ENCODE data around the gene FBXL17.

FBXL17 gene

GRCh38 chr5:108356286-108356685 lies 25.6 kb downstream of the FBXL17 start:
- Histone ChIP-seq H3K4me2 (ENCODE audit: low read length) (no peak overlapping the region), H3K9ac (ENCODE audit: low read length) (no peak overlapping the region), H3K36me3 (replicated peaks; ENCODE audit: low read depth, low read length) (no peaks in the 10 kb centered on the region), H3K27me3 (ENCODE audit: low read depth, low read length) (no peaks in the 10 kb centered on the region), H4K20me1 (ENCODE audit: insufficient read depth, low read length) (no peaks in the 10 kb centered on the region), H3K4me3 (ENCODE audit: low read length) (no peak overlapping the region), H3K9me3 (ENCODE audit: insufficient read depth, low read length) (no peaks in the 10 kb centered on the region), H2AFZ (ENCODE audit: low read depth, low read length) (no peak overlapping the region), H3K79me2 (ENCODE audit: low read length) (no peaks in the 10 kb centered on the region), H3K27ac (ENCODE audit: low read length) (no peak overlapping the region), H3K4me1 (ENCODE audit: low read length) (peaks cover 6% of the 10 kb centered on the region; the same call in 1 of the 2 replicates)
- no peak for TF ChIP-seq CTCF (IDR thresholded peaks at IDR 0.05; ENCODE audit: low read depth, low read length)
- no peak for TF ChIP-seq EZH2phosphoT487 (IDR thresholded peaks at IDR 0.05; ENCODE audit: low read depth)

- Histone ChIP-seq H3K36me3 (replicated peaks; ENCODE audit: low read depth, low read length) (no peaks in the 10 kb centered on the region), H3K9me3 (ENCODE audit: insufficient read depth, low read length) (no peaks in the 10 kb centered on the region), H4K20me1 (ENCODE audit: insufficient read depth, low read length) (no peaks in the 10 kb centered on the region), H3K27me3 (ENCODE audit: low read depth, low read length) (no peaks in the 10 kb centered on the region), H3K4me3 (ENCODE audit: low read length) (no peak overlapping the region), H3K27ac (ENCODE audit: low read length) (no peak overlapping the region), H3K79me2 (ENCODE audit: low read length) (no peaks in the 10 kb centered on the region), H3K4me2 (ENCODE audit: low read length) (no peak overlapping the region), H3K9ac (ENCODE audit: low read length) (no peak overlapping the region), H3K4me1 (ENCODE audit: low read length) (peaks cover 3% of the 10 kb centered on the region; the same call in 1 of the 2 replicates), H2AFZ (ENCODE audit: low read depth, low read length) (no peak overlapping the region)
- no peak for TF ChIP-seq EZH2phosphoT487 (IDR thresholded peaks at IDR 0.05; ENCODE audit: low read depth)
- no peak for TF ChIP-seq CTCF (IDR thresholded peaks at IDR 0.05; ENCODE audit: low read depth, low read length)
Measured at GRCh38 chr5:108353087-108353486, 28.8 kb downstream of the FBXL17 start.

GRCh38 chr5:108345541-108346171 lies 36.2 kb downstream of the FBXL17 start:
- H3K4me3 ChIP-seq (ENCODE audit: low read length), result no peak overlapping the region
- H3K27ac ChIP-seq (ENCODE audit: low read length), result no peak overlapping the region
- H3K9me3 ChIP-seq (ENCODE audit: insufficient read depth, low read length), result no peaks in the 10 kb centered on the region
- TF ChIP-seq EZH2phosphoT487 (IDR thresholded peaks at IDR 0.05; ENCODE audit: low read depth) (no peak), CTCF (IDR thresholded peaks at IDR 0.05; ENCODE audit: low read depth, low read length) (peak; percentile 55)
- no peak overlapping the region for H3K4me2 ChIP-seq (ENCODE audit: low read length)
- no peaks in the 10 kb centered on the region for H3K36me3 ChIP-seq (replicated peaks; ENCODE audit: low read depth, low read length)
- H4K20me1 ChIP-seq (ENCODE audit: insufficient read depth, low read length), result no peaks in the 10 kb centered on the region
- no peak overlapping the region for H2AFZ ChIP-seq (ENCODE audit: low read depth, low read length)
- H3K4me1 ChIP-seq (ENCODE audit: low read length), result peaks cover 2% of the 10 kb centered on the region; the same call in 1 of the 2 replicates
- H3K27me3 ChIP-seq (ENCODE audit: low read depth, low read length), result no peaks in the 10 kb centered on the region
- no peak overlapping the region for H3K9ac ChIP-seq (ENCODE audit: low read length)
- H3K79me2 ChIP-seq (ENCODE audit: low read length), result no peaks in the 10 kb centered on the region

- no peak overlapping the region for H2AFZ ChIP-seq (ENCODE audit: low read depth, low read length)
- no peak overlapping the region for H3K27ac ChIP-seq (ENCODE audit: low read length)
- TF ChIP-seq EZH2phosphoT487 (IDR thresholded peaks at IDR 0.05; ENCODE audit: low read depth) (no peak), CTCF (IDR thresholded peaks at IDR 0.05; ENCODE audit: low read depth, low read length) (no peak)
- no peaks in the 10 kb centered on the region for H3K27me3 ChIP-seq (ENCODE audit: low read depth, low read length)
- no peaks in the 10 kb centered on the region for H4K20me1 ChIP-seq (ENCODE audit: insufficient read depth, low read length)
- H3K9ac ChIP-seq (ENCODE audit: low read length), result no peak overlapping the region
- H3K4me2 ChIP-seq (ENCODE audit: low read length), result no peak overlapping the region
- peaks cover 2% of the 10 kb centered on the region; the same call in 1 of the 2 replicates for H3K4me1 ChIP-seq (ENCODE audit: low read length)
- no peaks in the 10 kb centered on the region for H3K79me2 ChIP-seq (ENCODE audit: low read length)
- H3K9me3 ChIP-seq (ENCODE audit: insufficient read depth, low read length), result no peaks in the 10 kb centered on the region
- H3K36me3 ChIP-seq (replicated peaks; ENCODE audit: low read depth, low read length), result no peaks in the 10 kb centered on the region
- H3K4me3 ChIP-seq (ENCODE audit: low read length), result no peak overlapping the region
Measured at GRCh38 chr5:108344103-108344822, 37.6 kb downstream of the FBXL17 start.

Data from OCI-LY3 (cell line).